Stimulated activated CD8-positive, alpha-beta memory T cell treated with anti-CD3 and anti-CD28 coated beads, Interleukin-7, amount 100 ng/mL, for 24 hours (primary cell): Measurements from ENCODE around the gene FMN2.

Experiments used
- DNase-seq: peaks from one replicate; pipeline ENCODE4 v3.0.0-alpha.2; 2020; ENCODE audit warnings: low read depth

The FMN2 gene

DNA sequence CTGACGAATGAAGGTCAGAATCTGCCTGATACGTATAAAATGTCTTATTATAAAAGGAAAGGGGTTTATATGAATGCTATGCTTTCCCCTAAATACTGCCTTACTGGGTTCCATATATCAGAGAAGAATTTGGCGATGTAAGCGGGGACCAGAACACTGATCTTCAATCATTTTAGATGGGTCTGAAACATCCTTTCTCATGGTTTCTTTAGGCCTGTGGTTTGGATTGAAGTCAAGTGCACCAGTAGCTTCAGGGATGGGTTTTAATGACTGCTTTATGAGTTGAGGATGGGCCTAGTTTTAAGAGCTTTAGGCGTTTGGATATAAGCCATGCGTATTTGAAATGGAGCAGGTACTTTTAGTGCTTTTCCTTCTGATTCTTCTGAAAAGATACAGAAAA, 6.9 kb downstream of the FMN2 start:
- no peak for DNase-seq

DNA sequence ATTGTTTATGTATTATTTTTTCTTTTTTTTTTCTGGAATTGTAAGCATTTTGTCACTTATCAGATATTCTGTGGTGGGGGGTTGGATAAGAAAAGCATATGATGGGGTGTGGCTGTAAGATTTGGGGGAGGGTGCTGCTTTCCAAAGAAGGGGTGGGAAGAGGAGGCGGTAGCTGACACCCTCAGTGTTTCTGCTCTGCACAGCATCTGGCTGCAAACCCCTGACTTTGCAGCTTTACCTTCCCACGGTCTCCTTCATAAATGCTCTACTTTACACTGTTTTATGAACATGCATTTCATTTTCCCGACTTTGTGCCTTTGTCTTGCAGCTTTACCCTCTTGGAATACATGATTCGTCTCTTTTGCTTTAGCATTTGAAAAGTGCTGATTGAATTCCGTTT, 7.6 kb downstream of the FMN2 start:
- no peak for DNase-seq

DNA sequence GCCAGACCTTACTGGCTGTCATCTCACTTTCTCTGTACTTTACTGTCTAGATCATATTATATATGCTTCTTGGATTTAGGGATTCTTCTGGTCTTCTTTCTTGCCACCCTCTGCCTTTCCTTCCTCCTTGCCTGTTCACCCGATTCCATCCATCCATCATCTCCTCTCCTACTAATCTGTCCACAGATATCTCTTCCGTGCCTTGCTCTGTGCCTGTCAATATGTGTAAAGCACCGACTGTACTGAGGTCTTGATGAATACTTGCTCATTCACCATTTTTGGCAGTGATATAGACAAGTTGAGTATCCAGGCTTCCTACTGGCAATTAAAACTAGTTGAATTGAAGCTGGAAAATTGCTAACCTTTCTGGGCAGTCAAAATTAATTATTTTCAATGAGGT, 8.1 kb downstream of the FMN2 start:
- DNase-seq, result no peak

DNA sequence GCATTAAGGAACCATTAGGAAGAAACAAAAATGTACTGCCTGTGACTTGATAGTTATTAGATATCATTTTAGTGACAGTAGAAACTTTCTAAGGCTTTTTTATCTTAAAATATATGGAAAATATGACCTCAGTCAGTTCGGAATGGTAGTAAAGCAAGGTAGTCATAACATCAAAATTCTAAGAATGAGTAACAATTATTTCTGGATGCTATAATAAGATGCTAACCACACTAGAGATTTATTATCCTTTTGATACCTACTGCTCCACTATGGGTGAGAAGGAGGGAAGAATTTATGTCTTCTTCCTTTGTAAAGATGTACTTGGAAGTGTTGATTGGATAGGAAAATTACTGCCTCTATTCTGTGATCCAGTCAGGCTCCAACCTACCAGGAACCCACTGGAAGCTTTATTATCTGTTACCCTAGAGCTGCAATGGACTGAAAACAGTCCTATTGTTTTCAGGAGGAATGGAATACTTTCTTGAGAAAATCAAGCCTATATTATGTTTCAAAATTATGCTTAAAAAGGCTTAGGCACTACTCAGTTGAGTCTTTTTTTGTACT, 8.8 kb downstream of the FMN2 start:
- no peak for DNase-seq

DNA sequence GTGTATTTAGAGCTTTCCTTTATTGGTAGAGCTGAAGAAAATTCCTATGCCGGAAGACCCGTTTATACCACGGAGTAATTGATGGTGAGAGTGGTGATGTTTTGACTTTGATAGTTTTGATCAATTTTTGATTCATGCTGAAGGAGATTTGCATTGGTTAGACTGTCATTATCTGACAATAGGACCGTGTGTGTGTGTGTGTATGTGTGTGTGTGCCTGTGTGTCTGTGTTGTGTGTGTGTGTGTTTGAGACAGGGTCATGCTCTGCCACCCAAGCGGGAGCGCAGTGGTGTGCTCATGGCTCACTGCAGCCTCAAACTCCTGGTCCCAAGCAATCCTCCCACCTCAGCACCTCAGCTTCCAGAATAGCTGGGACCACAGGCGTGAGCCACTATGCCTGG, 9.6 kb downstream of the FMN2 start:
- no peak for DNase-seq

DNA sequence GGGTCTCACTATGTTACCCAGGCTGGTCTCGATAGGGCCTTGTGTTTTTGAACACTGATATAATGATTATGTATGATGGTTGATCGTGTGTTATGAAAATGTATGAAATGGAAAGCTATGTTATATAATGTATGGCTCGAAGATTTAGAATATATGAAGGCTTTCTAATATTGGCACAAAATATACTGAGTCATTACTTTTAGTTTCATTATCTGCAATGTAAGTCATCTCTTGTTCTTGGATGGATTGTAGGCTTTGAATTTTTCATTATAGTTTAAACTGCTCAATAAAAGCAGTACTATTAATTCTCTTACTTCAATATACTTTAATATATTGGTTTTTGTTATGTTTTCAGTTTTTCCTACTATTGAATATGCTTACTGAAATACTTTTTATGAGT, 10.1 kb downstream of the FMN2 start:
- no peak for DNase-seq

DNA sequence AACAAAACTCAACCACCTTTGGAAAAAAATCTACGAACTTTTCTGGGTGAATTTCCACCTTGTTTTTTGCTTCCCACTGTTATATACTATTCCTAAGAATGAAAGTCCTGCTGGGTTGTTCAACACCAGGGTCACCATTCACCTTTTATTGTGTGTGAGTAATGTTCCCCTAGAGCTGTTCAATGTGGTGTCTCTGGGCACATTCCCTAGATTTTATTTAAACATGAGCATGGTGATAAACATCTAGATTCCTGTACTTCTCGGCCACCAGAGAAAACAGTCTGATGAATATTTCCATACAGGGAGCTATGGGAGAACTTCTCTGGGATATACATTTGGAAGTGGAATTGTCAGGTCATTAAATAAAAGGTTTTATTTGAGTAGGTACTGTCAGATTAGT, 13.0 kb downstream of the FMN2 start:
- DNase-seq, result no peak

DNA sequence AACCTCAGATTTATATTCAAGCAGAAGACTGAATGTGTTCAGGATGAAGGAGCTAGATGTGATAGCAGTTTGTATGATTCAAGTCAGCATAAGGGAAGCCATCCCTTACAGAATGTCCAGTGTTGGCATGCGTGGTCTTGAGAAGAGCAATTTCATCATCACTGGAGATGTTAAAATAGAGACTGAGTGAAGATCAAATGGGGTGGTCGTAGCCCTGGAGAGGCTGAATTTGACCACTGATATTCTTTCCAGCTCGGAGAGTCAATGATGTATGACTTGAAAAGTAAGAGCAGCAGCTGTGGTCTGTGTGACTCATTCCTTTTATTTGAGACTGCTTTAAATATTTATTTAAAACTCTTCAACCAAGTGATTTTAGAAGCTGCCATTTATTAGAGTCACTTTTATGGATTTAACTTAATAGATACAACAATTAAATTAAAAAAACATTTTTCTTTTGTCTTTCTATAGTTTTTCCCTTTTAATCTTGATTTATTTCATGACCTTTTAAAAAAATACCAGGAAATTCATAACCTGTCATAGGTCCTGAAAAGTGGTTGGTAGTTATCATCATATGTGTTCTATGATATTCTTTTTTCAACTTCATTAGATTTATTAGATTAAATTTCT, 15.5 kb downstream of the FMN2 start:
- DNase-seq, result no peak

DNA sequence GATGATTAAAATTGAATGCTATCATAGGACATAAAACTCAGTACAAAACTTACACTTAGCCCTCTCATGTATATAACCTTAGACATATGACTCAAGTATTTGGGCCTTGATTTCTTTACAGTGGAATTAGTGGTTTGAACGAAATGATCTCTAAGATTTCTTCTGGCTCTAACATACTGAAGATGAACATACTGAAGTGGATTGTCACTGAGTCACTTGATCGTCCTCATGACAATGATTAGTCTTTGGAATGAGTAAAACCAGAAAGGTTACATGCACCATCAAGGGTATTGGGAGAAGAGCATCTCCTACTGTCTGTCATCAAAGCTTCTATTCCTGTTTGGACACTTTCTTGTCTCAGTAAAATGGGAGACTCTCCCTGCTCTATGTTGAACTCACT, 17.4 kb downstream of the FMN2 start:
- no peak for DNase-seq

DNA sequence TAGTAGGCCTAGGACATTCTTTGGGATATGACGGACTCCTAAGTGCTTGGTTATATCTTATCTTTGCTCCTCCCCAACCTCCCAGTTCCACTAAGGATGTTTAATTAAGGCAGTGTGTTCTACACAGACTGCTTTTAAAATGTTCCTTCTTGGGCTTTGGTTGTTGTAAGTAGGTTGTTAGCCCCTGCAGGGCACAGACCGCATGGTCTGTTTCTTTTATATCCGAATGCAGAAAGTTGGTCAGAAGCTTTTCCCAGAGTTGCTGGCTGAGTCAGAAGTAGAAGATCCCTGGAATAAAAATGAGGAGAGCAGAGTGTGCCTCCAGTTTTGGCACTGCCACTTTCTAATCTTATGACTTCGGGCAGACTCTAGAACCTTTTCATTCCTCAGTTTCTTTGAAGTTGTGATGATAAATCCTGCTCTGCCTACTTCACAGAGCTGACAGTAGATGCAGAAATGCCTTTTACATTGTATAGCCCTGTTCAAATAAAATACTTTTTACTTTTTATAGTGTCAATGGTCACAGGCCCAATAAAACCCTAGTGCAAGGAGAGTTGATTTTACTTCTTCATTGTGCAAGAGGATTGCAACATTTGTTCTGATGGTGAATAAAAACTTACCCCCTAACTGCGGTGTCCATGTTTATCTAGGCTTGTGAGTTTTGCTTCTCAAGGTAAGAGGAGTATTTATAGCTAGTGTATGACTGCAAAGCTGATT, 18.4 kb downstream of the FMN2 start:
- no peak for DNase-seq

DNA sequence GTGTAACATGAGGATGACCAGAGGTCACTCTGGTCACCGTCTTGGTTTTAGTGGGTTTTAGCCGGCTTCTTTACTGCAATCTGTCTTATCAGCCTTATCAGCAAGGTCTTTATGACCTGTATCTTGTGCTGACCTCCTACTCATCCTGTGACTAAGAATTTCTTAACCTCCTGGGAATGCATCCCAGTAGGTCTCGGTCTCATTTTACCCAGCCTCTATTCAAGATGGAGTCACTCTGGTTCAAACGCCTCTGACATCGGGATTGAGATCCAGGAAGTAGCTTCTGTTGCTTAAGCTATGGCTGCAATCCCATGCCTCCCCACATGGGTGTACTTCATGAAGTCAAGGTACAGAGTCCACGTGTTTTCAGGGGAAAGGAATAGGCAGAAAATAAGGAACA, 19.9 kb downstream of the FMN2 start:
- no peak for DNase-seq

DNA sequence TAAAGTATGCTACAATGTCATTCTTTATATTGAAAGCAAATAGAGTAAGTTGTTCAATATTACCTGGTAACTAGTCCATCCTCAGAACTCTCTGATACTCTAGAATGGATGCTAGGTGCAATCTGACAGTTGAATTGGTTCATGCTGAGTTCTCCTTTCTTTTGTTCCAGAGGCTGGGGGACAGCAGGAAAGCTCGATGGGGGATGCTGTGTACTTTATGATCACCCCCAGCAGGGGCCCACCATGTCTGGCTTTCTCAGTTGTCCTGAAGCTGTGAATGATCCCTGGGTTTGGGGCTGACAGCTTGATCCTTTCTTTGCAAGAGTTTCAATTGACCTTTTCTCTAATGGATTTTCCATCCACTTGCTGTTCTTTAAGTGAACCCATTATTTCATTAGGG, 22.5 kb downstream of the FMN2 start:
- DNase-seq, result no peak

DNA sequence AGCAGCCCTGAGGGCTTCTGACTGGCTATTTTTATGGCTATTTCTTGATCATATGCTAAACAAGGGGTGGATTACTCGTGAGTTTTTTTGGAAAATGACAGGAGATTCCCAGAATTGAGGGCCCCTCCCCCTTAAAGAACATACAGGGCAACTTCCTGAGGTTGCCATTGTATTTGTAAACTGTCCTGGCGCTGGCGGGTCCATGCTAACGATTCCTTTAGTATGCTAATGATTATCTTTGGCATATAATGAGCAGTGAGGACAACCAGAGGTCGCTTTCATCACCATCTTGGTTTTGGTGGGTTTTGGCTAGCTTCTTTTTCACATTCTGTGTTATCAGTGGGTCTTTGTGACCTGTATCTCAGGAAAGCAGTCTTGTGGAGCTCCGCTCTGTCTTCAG, 24.1 kb downstream of the FMN2 start:
- no peak for DNase-seq

DNA sequence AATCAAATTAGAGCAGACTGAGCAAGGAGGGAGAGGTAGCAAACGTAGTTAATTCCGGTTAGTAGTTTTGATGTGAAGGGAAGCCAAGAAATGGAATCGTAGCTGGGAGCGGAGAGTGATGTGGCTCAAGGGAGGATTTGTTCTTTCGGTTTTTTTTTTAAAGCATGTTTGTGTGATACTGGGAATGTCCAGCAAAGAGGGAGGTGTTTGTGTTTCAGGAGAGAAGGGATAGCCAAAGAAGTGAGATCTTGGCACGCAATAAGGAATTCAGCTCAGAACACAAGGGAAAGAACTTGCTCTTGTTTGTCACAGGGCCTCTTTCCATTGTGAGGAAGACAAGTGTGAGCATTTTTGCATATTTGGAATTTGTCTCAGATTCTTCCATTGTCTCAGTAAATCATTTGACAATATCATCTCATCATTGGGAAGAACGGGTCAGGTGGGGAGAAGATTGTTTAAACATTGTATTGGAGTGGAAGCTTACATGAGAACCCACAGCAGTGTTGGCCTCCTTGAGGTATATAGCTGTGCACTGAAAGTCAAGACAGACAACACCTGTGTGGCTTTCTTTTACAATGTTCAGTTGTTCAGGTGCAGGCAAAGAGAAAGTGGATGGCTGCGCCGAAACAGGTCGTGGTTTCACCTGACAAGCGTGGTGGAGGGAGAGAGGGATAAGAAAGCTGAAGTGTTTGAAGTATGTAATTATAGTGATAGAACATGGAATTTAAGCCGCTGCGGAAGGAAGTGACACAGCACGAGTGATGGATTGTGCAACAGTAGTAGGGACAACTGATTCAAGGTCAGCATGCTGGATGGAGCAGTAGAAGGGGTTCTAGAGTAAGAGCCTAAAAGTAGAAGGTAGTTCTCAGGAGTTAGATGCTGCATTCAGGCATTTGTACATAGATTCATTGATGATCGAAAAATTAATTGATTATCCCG, 25.4 kb downstream of the FMN2 start:
- DNase-seq, result no peak

DNA sequence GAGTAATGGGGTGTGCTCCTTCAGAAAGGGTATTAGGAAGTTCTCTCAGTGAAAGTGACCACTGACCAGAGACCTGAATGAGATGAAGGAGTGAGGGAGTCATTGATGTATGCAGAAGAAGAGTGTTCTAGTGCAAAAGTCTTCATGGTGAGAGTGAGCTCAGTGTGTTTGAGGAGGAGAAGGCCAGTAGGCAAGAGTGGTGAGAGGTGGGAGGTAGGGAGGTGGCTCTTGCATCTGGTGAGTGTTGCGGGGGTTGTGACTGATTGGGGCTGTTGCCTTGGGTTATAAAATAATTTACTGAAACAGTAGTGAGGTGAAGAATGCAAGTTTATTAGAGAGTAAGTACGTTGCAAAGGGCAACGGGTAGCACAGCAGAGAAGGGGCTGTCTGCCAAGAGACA, 26.2 kb downstream of the FMN2 start:
- DNase-seq, result no peak

DNA sequence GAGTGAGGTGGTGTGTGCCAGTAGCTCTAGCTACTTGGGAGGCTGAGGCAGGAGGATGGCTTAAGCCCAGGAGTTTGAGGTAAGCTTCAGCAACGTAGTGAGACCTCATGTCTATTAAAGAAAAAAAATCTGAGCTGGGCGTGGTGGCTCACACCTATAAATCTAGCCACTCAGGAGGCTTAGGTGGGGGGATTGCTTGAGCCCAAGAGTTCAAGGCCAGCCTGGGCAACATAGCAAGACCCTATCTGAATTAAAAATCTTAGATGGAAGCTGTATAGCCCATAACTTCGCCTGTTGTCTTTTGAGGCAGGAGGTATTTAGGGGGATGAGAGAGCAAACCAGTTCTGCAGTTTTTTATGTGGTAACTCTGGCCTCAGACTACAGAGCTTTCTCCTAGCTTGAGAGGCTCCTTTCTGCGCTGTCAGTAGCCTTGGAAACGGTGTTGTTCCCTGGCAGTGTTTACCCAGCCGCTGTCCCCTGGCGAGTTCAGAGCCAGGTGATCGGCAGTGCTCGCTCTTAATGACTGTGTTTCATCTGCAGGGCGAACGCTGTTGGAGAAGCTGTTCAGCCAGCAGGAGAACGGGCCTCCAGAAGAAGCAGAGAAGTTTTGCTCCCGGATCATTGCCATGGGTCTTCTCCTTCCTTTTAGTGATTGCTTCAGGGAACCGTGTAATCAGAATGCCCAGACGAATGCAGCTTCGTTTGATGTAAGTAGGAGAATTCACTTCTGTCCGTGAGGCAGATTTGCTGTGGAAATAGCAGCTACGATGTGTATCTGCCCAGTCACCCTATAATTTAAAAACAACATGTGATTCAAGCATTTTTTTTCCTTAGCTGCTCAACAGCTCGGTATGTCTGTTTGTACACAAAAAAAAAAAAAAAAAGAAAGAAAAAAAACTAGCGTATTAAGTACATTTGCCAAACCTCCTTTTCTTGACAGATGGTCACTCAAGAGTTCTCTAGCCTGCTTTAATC, 31.2 kb downstream of the FMN2 start:
- DNase-seq, result no peak

DNA sequence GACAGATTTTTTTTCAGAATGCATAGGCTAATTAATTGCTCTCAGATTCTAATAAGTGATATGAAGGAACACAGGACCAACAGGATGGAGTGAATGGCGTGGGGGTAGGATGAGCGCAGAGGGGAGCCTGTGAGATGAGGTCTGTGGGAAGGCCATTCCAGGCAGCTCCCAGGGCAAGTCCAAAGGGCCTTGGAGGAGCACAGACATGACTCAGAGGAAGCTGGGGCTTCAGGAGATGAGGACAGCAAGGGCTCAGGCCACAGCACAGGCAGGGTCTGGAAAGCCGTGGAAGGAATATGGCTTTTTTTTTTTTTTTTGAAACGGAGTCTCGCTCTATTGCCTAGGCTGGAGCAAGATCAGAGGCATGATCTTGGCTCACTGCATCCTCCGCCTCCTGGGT, 35.1 kb downstream of the FMN2 start:
- DNase-seq, result no peak

DNA sequence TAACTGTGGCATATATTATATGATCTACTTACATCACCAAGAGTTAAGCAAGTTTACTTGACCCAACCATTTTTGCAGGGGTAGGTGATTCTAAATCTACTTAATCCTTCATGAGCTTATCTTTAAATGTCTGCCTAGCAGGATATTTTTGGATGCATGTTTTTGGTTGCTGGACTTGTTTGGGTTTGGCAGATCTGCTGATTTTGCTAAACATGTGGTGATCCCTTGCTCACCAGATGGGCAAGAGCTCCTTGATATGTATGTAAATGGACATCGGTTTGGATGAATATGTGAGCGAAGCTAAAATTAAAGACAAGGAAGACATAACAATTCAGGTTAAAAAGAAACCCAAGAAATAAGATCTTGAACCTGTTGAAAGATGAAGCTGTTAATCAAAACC, 36.7 kb downstream of the FMN2 start:
- DNase-seq, result no peak

DNA sequence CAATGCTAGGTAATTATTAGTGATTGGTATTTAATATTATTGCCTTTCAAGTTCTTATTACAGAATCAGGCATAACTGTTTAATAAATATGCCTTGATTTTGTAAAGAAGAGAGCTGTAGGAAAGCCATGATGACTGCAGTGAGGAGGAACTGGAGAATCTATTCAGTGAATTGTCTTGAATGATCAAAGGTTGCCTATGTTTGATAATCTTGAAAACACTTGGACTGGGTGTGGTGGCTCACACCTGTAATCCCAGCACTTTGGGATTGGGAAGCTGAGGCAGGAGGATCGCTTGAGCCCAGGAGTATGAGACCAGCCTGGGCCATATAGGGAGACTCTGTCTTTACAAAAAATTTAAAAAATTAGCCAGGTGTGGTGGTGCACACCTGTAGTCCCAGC, 42.4 kb downstream of the FMN2 start:
- DNase-seq, result no peak

DNA sequence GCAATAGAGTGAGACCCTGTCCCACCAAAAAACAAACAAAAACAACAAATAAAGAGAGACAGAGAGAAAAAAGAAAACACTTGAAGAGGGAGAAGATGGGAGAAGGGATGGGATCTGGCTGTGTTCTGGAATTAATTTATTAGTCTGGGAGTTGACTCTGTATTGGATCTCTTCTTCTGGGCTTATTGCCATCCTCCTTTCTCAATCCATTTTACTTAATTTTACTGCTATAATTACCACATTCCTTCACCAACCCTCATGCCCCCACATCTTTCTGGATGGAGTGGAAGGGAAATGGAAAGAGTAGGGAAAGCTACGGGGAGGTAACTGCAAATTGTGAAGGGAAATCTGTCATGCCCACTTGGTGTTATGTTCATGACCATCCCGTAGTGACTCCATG, 42.9 kb downstream of the FMN2 start:
- no peak for DNase-seq

DNA sequence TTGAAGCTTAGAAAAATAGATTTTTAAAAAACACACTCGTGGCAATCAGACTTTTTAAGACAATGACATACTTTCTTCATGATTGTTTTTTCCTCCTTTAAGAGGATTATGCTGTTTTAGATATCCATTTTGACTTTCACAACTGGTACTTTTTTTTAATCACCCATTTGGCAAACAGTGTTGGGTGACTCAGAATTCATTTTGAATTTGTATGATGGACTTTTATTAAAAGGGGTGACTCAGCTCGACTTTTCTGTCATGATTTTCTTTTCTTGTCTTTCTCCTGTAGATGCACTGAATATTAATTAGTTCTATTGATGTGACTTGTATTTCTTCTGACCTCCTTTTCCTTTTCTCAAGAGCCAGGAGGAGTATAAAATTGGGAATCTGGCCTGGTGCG, 44.7 kb downstream of the FMN2 start:
- no peak for DNase-seq

DNA sequence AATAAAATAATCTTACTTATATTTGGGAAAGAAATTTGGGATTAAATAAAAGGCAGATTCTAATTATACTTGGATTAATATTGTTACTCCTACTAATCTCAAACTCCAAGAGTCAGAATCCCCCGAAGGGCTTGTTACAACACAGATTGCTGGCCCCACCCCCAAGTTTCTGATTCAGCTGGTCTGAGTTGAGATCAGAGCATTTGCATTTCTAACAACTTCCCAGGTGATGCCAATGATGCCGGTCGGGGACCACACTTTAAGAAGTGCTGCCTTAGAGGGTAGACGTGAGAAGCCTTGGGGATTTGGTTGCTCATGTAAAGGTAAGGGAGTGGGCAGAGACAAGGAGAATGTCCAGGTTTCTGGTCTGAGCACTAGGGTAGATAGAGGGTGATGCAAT, 47.2 kb downstream of the FMN2 start:
- no peak for DNase-seq
